Caco-2 (cell line): Measurements from ENCODE around the gene NUP85. TPM values are rescaled to one million over a fixed set of nuclear protein-coding genes. Genes with fewer than 3 reads are reported as not detected.

Experiments
- BruUV-seq: library from RNA; stranded (reverse); fragments of 400-500 nt; replicated peaks from 2 replicates; lab custom pipeline; 2021; lab: Mats Ljungman, UMichigan
- CTCF ChIA-PET: fragments of 300-600 bp; sonication (Branson Sonifier 250); formaldehyde crosslinking; loops from one replicate; lab custom pipeline; 2022; ENCODE audit warnings: antibody characterized with exemption; lab: Charles Lee
- POLR2A ChIA-PET: fragments of 300-600 bp; sonication (Branson Sonifier 250); formaldehyde crosslinking; loops from one replicate; lab custom pipeline; 2022; ENCODE audit warnings: antibody characterized with exemption; lab: Charles Lee
- DNase-seq, 2 experiments: peaks; one replicate each; pipeline versions ENCODE4 v3.0.0 to v3.0.0-alpha.2; 2020 to 2022
- H3K27me3 ChIP-seq: replicated peaks from 2 replicates; pipeline ENCODE4 v1.6.0; 2011; ENCODE audit warnings: low read length; ENCODE audit not compliant: control insufficient read depth, insufficient read depth
- H3K36me3 ChIP-seq: 2 replicates; pipeline ENCODE4 v1.5.1; 2011; ENCODE audit warnings: low read length; ENCODE audit not compliant: control insufficient read depth, insufficient read depth
- H3K4me1 ChIP-seq: fragments of 250-450 bp; sonication (Bioruptor Pico); 2 replicates; pipeline ENCODE4 v1.5.1; 2020; ENCODE audit warnings: mild to moderate bottlenecking
- H3K4me3 ChIP-seq: 2 replicates; pipeline ENCODE4 v1.5.1; 2011; ENCODE audit warnings: low read depth, mild to moderate bottlenecking, control low read depth, low read length
- H3K9me3 ChIP-seq: fragments of 250-450 bp; sonication (Bioruptor Pico); 2 replicates; pipeline ENCODE4 v1.5.1; 2020; ENCODE audit warnings: mild to moderate bottlenecking, moderate library complexity
- H3K27ac Mint-ChIP-seq: one replicate; pipeline ENCODE4 v1.8.0; 2022; ENCODE audit warnings: mixed read lengths; ENCODE audit not compliant: unreplicated experiment
- H3K27me3 Mint-ChIP-seq: one replicate; pipeline ENCODE4 v1.8.0; 2022; ENCODE audit warnings: mixed read lengths; ENCODE audit not compliant: insufficient read depth, unreplicated experiment
- H3K36me3 Mint-ChIP-seq: one replicate; pipeline ENCODE4 v1.8.0; 2022; ENCODE audit warnings: mild to moderate bottlenecking, mixed read lengths; ENCODE audit not compliant: insufficient read depth, unreplicated experiment
- H3K4me1 Mint-ChIP-seq: one replicate; pipeline ENCODE4 v1.8.0; 2022; ENCODE audit warnings: low read depth, mixed read lengths; ENCODE audit not compliant: unreplicated experiment
- H3K4me3 Mint-ChIP-seq: one replicate; pipeline ENCODE4 v1.8.0; 2022; ENCODE audit warnings: mild to moderate bottlenecking, moderate library complexity, mixed read lengths; ENCODE audit not compliant: unreplicated experiment
- H3K9me3 Mint-ChIP-seq: one replicate; pipeline ENCODE4 v1.8.0; 2022; ENCODE audit warnings: mixed read lengths; ENCODE audit not compliant: unreplicated experiment
- intact Hi-C: fragments of 100-400 bp; cut with micrococcal nuclease; formaldehyde crosslinking; loops from one replicate; pipeline ENCODE4 v1.10.0; 2022; ENCODE audit not compliant: unreplicated experiment
- total RNA-seq: library from RNA; stranded (reverse); gene quantifications from 2 replicates; pipeline ENCODE4 v1.2.3, GENCODE V29; 2022
- TF ChIP-seq, protein P1 (sequence below), 2 experiments: fragments of 200-600 bp in 1 of 2; IDR thresholded peaks; 1 replicate in 1 of 2; 2 replicates in 1 of 2; pipeline versions ENCODE4 v1.5.1 to v1.8.0; 2011 to 2022; ENCODE audit warnings: antibody characterized with exemption in 1 of 2, control low read depth in 1 of 2, inconsistent platforms in 1 of 2, low read depth in 1 of 2, low read length in 1 of 2, mild to moderate bottlenecking in 1 of 2, moderate library complexity in 1 of 2; ENCODE audit not compliant: insufficient read depth in 1 of 2, severe bottlenecking in 1 of 2, unreplicated experiment in 1 of 2

The NUP85 gene
- total RNA-seq, 1 experiment from 2014 or later: 119 TPM

- Mint-ChIP-seq H3K27ac (no peak overlapping the region), H3K9me3 (no peaks in the 10 kb centered on the region), H3K4me1 (no peaks in the 10 kb centered on the region), H3K27me3 (no peaks in the 10 kb centered on the region), H3K4me3 (no peak overlapping the region), H3K36me3 (peaks cover 80% of the 10 kb centered on the region)
- TF ChIP-seq, protein P1, sequence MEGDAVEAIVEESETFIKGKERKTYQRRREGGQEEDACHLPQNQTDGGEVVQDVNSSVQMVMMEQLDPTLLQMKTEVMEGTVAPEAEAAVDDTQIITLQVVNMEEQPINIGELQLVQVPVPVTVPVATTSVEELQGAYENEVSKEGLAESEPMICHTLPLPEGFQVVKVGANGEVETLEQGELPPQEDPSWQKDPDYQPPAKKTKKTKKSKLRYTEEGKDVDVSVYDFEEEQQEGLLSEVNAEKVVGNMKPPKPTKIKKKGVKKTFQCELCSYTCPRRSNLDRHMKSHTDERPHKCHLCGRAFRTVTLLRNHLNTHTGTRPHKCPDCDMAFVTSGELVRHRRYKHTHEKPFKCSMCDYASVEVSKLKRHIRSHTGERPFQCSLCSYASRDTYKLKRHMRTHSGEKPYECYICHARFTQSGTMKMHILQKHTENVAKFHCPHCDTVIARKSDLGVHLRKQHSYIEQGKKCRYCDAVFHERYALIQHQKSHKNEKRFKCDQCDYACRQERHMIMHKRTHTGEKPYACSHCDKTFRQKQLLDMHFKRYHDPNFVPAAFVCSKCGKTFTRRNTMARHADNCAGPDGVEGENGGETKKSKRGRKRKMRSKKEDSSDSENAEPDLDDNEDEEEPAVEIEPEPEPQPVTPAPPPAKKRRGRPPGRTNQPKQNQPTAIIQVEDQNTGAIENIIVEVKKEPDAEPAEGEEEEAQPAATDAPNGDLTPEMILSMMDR (IDR thresholded peaks at IDR 0.05; ENCODE audit: insufficient read depth in 1 of 2, low read depth in 1 of 2, low read length in 1 of 2, severe bottlenecking in 1 of 2, unreplicated experiment in 1 of 2): no peak
- Histone ChIP-seq H3K4me1 (no peaks in the 10 kb centered on the region), H3K36me3 (peaks cover 5% of the 10 kb centered on the region), H3K9me3 (no peaks in the 10 kb centered on the region), H3K27me3 (no peaks in the 10 kb centered on the region), H3K4me3 (no peak overlapping the region)
- ChIA-PET POLR2A (no interaction called here), CTCF (no interaction called here)
- DNase-seq: no peak
- no TSS peak for BruUV-seq
- intact Hi-C loops: no loop called here
Measured at GRCh38 chr17:75231071-75231470, 25.6 kb downstream of the NUP85 start.

DNA sequence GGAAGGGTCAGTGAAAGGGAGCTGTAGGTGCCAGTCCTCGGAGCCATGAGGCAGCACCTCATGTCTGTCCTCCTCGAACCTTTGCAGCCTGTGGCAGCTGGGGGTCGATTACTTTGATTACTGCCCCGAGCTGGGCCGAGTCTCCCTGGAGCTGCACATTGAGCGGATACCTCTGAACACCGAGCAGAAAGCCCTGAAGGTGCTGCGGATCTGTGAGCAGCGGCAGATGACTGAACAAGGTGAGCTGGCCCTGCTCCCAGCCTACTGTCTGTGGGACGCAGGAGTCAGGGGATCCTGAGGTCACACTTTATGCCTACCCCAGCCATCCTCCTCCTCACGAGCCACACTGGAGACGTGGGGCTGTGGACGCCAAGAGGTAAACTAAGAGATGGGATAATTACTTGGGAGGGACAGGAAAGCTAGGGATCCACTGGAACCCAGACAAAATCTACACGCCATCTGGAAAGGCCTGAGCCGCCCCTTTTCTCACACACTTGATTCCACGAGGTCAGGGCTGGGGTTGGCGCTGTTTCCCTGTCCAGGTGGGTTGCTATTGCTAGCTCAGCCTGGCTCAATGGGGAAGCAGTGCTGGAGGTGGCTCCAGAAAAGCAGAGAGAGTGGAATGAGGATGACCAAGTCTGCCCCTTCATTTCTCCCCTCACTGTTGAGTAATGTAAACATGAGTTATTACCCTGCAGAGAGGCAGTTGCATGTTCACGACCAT lies 26.4 kb downstream of the NUP85 start:
- H3K27me3 Mint-ChIP-seq: no peaks in the 10 kb centered on the region
- Histone ChIP-seq H3K4me1 (no peaks in the 10 kb centered on the region), H3K27me3 (no peaks in the 10 kb centered on the region), H3K36me3 (peaks cover 5% of the 10 kb centered on the region), H3K4me3 (no peak overlapping the region), H3K9me3 (no peaks in the 10 kb centered on the region)
- no peak overlapping the region for H3K4me3 Mint-ChIP-seq
- TF ChIP-seq, protein P1 (IDR thresholded peaks at IDR 0.05; ENCODE audit: insufficient read depth in 1 of 2, low read depth in 1 of 2, low read length in 1 of 2, severe bottlenecking in 1 of 2, unreplicated experiment in 1 of 2): no peak
- peaks cover 88% of the 10 kb centered on the region for H3K36me3 Mint-ChIP-seq
- ChIA-PET POLR2A (no interaction called here), CTCF (no interaction called here)
- intact Hi-C loops: no loop called here
- H3K27ac Mint-ChIP-seq: no peak overlapping the region
- no TSS peak for BruUV-seq
- no peak for DNase-seq
- no peaks in the 10 kb centered on the region for H3K4me1 Mint-ChIP-seq
- H3K9me3 Mint-ChIP-seq: no peaks in the 10 kb centered on the region

- H3K9me3 ChIP-seq: no peaks in the 10 kb centered on the region
- Mint-ChIP-seq H3K4me1 (no peaks in the 10 kb centered on the region), H3K27me3 (no peaks in the 10 kb centered on the region), H3K9me3 (no peaks in the 10 kb centered on the region), H3K36me3 (peaks cover 96% of the 10 kb centered on the region), H3K27ac (no peak overlapping the region), H3K4me3 (no peak overlapping the region)
- no peak for DNase-seq
- no peaks in the 10 kb centered on the region for H3K27me3 ChIP-seq
- H3K36me3 ChIP-seq: peaks cover 8% of the 10 kb centered on the region
- ChIA-PET CTCF (no interaction called here), POLR2A (no interaction called here)
- H3K4me1 ChIP-seq: no peaks in the 10 kb centered on the region
- no peak overlapping the region for H3K4me3 ChIP-seq
- intact Hi-C loops: no loop called here
- BruUV-seq: no TSS peak
- TF ChIP-seq, protein P1 (IDR thresholded peaks at IDR 0.05; ENCODE audit: insufficient read depth in 1 of 2, low read depth in 1 of 2, low read length in 1 of 2, severe bottlenecking in 1 of 2, unreplicated experiment in 1 of 2): no peak
Measured at GRCh38 chr17:75232786-75233185, 27.3 kb downstream of the NUP85 start.
